ENCODE results near the gene ZNF423.

ZNF423 gene

DNA sequence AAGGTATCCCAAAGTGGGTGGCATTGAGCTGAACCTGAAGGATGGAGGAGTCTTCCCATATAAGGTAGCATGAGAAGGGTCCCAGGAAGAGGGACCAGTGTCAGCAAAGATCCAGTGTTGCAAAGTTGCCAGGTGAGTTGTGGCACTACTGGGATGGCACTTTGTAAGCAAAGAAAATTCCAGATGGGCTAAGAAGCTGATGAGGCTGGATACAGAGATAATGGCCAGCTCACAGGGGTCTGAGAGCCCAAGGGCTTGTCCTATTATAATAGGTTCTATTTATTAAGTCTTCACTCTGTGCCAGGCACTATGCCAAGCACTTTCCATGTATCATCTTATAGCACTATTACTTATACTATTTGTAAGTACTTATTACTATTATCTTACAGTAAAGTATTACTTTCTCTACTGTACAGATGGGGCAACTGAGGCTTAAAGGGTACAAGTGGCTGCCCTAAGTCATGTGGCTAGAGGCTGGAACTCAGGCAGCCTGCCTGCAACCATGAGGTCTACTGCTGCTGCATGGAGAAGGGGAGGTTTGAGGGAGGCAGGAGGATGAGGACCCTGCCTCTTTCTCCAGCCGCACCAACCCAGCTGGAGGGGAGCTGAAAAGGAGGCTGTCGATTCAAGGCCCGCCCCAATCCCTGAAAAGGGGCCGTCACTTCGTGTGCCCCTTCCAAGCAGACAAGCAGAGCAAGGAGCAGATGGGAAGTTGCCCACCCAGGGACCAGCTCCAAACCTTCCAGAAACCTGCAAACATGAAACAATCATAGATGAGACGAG is 395.8 kb downstream of the ZNF423 start:
- no peak for TF ChIP-seq TAF1 (IDR thresholded peaks at IDR 0.05; ENCODE audit: borderline replicate concordance, insufficient read depth, low read length)

DNA sequence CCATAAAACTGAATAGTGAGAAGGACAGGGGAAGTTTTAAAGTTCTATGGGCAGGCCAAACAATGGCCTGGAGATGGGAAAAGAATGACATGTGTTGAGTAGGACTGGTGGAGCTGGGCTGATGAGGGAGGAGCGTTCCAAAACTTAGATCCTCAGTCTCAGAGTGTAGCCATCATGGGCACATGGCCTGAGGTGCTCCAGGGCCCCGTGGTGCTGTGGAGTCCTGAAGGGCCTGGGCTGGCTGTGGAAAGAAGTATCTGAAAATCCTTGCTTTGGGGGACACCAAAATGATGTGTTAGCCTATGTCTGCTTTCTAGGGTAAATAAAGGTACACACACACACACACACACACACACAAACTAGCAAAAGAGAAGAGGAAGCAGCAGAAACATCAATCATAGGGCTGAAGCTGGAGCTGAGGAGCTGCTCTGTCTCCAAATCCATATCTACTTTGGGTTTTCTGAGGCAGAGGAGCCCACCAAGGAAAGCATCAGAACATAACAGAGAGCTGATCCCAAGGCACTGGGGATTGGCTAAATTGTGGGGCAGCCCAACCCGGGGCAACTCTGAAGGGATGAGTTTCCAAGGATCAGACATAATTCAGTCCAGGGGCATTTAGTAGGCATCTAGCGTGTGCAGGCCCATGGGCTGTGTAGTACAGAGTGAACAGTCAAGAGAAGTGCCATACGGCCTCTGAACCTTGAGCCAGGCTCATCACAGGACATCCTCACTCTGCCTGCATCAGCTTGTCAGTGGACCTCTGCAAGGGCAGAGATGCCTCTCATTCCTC is 397.1 kb downstream of the ZNF423 start:
- TF ChIP-seq TAF1 (IDR thresholded peaks at IDR 0.05; ENCODE audit: borderline replicate concordance, insufficient read depth, low read length) (no peak), POLR2AphosphoS5 (IDR thresholded peaks at IDR 0.05; ENCODE audit: low read depth, low read length) (no peak), SIN3A (IDR thresholded peaks at IDR 0.05; ENCODE audit: borderline replicate concordance, insufficient read depth, low read length) (no peak), FOXP2 (optimal IDR thresholded peaks at IDR 0.05; ENCODE audit: borderline replicate concordance, extremely low read depth, extremely low read length, insufficient read depth) (no peak), REST (IDR thresholded peaks at IDR 0.05; ENCODE audit: insufficient read depth in 1 of 2, low read depth in 2 of 2, low read length in 2 of 2) (no peak)

DNA sequence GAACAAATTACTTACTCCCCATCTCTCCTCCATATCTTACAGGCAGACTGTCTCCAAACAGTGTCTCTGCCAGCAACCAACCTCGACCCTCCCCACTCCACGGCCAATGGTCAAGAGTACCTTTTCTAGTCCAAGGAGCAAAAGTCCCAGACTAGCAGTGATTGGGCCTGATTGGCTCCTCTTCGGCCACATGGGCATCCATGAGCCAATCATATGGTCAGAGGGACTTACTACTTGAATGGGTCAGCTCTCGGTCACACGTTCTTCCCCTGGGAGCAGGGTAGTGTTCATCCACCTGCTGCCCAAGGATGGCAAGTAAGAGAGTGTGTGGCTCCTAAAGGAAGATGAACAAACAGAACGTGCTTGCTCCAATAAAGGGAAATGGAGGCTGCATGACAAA is 397.7 kb downstream of the ZNF423 start:
- no peak for TF ChIP-seq POLR2AphosphoS5 (IDR thresholded peaks at IDR 0.05; ENCODE audit: low read depth, low read length)
- TF ChIP-seq REST (IDR thresholded peaks at IDR 0.05; ENCODE audit: insufficient read depth in 1 of 2, low read depth in 2 of 2, low read length in 2 of 2): no peak
- TF ChIP-seq TAF1 (IDR thresholded peaks at IDR 0.05; ENCODE audit: borderline replicate concordance, insufficient read depth, low read length): no peak
- no peak for TF ChIP-seq SIN3A (IDR thresholded peaks at IDR 0.05; ENCODE audit: borderline replicate concordance, insufficient read depth, low read length)

DNA sequence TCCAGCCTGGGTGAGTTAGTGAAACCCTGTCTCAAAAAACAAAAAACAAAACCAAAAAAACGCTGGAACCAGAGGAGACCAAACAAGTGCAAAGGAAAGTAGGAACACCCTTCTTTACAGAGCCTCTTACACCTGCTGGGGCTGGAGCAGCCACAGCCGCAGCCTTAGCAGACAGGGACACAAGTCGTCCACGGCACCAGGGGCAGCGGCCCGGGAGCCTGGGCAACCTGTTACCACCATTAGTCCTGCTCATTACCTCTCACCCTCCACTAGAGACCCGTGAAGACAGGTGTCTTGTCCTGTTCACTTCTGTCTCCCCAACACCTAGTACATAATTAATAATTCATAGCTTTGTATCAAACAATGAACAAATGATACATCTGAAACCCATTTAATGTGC is 398.7 kb downstream of the ZNF423 start:
- TF ChIP-seq REST (IDR thresholded peaks at IDR 0.05; ENCODE audit: insufficient read depth in 1 of 2, low read depth in 2 of 2, low read length in 2 of 2): no peak
- TF ChIP-seq SIN3A (IDR thresholded peaks at IDR 0.05; ENCODE audit: borderline replicate concordance, insufficient read depth, low read length): no peak
- TF ChIP-seq POLR2AphosphoS5 (IDR thresholded peaks at IDR 0.05; ENCODE audit: low read depth, low read length): no peak
- TF ChIP-seq FOXP2 (optimal IDR thresholded peaks at IDR 0.05; ENCODE audit: borderline replicate concordance, extremely low read depth, extremely low read length, insufficient read depth): no peak

DNA sequence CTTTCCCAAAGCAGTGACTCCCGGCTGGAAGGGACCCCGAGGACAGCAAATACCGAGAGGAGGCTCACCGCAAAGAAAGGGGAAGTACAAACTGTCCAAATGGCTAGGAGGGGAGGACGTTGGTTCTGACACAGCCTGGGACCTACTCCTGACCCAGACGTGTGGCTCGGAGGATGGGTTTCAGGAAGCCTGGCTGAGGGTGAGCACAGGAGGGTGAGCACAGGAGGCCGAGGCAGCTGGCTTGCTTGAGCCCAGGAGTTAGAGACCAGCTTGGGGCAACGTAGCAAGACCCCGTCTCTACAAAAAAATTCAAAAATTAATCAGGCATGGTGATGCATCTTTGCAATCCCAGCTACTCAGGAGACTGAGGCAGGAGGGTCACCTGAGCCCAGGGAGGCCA is 399.1 kb downstream of the ZNF423 start:
- TF ChIP-seq SIN3A (IDR thresholded peaks at IDR 0.05; ENCODE audit: borderline replicate concordance, insufficient read depth, low read length) (no peak), POLR2AphosphoS5 (IDR thresholded peaks at IDR 0.05; ENCODE audit: low read depth, low read length) (no peak), REST (IDR thresholded peaks at IDR 0.05; ENCODE audit: insufficient read depth in 1 of 2, low read depth in 2 of 2, low read length in 2 of 2) (no peak), FOXP2 (optimal IDR thresholded peaks at IDR 0.05; ENCODE audit: borderline replicate concordance, extremely low read depth, extremely low read length, insufficient read depth) (no peak), TAF1 (IDR thresholded peaks at IDR 0.05; ENCODE audit: borderline replicate concordance, insufficient read depth, low read length) (no peak)

All from PFSK-1 (cell line).